ENCODE results near the gene CYFIP2. TPM values are rescaled to one million over a fixed set of nuclear protein-coding genes. Genes with fewer than 3 reads are reported as not detected.

Gene CYFIP2
- total RNA-seq, 1 donor from 2014 or later, result 96.8 TPM

DNA sequence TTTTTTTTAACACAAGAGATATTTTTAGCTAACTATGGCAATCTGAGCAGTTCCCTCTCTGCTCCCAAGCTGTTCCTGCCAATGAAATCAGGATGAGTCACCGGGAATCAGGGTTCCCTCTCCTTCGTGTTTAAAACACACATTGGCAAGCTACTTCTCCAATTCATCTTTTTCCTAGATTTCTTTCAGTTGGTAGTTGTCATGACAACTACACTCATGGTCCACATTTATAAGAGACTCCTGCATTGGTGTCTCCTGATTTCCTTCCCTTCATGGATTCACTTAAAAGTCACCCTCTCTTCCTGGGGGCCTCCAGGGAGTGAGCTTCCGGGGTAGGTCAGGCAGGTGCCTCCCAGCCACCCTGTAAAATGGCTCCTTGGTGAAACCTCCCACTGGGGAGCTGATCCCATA lies 121.8 kb downstream of the CYFIP2 start:
- H3K9ac ChIP-seq (ENCODE audit: low read length), result peak overlapping the region; percentile 76
- H3K36me3 ChIP-seq (ENCODE audit: insufficient read depth, low read length), result no peaks in the 10 kb centered on the region
- H3K4me1 Mint-ChIP-seq (ENCODE audit: low read depth, unreplicated experiment), result peaks cover 62% of the 10 kb centered on the region
- peaks cover 16% of the 10 kb centered on the region for H3K36me3 Mint-ChIP-seq (ENCODE audit: low read depth, unreplicated experiment)
- no peak overlapping the region for H2AFZ ChIP-seq (ENCODE audit: low read depth, low read length)
- H3K9me3 ChIP-seq (ENCODE audit: insufficient read depth, low read depth, low read length), result no peaks in the 10 kb centered on the region
- no peaks in the 10 kb centered on the region for H3K79me2 ChIP-seq (ENCODE audit: insufficient read depth, low read length)
- peak overlapping the region; percentile 90 for H3K27ac ChIP-seq (ENCODE audit: low read depth, low read length)
- H4K20me1 ChIP-seq (ENCODE audit: insufficient read depth, low read length), result no peaks in the 10 kb centered on the region
- no peaks in the 10 kb centered on the region for H3K27me3 Mint-ChIP-seq (ENCODE audit: low read depth, unreplicated experiment)
- FAIRE-seq (peak; percentile 99), DNase-seq (ENCODE audit: low read depth) (peak; percentile 98)
- H3K9me3 Mint-ChIP-seq (ENCODE audit: unreplicated experiment), result no peaks in the 10 kb centered on the region
- H3K27ac Mint-ChIP-seq (ENCODE audit: unreplicated experiment), result peak overlapping the region; percentile 97
- H3K4me3 Mint-ChIP-seq (ENCODE audit: unreplicated experiment), result peak overlapping the region; percentile 47
- TF ChIP-seq CTCF (IDR thresholded peaks at IDR 0.05; ENCODE audit: insufficient read depth, low read depth, low read length) (no peak), EZH2 (IDR thresholded peaks at IDR 0.05; ENCODE audit: insufficient read depth, low read length) (no peak)
- peak overlapping the region; percentile 52 for H3K4me2 ChIP-seq (ENCODE audit: low read length)
- peak overlapping the region; percentile 2 for H3K4me3 ChIP-seq (ENCODE audit: insufficient read depth, low read depth, low read length)
- no peaks in the 10 kb centered on the region for H3K27me3 ChIP-seq (ENCODE audit: insufficient read depth, low read length)
- H3K4me1 ChIP-seq (ENCODE audit: insufficient read depth, low read length), result peaks cover 71% of the 10 kb centered on the region

GRCh38 chr5:157388111-157388710 lies 122.3 kb downstream of the CYFIP2 start:
- no peaks in the 10 kb centered on the region for H3K79me2 ChIP-seq (ENCODE audit: insufficient read depth, low read length)
- no peaks in the 10 kb centered on the region for H4K20me1 ChIP-seq (ENCODE audit: insufficient read depth, low read length)
- peak overlapping the region; percentile 76 for H3K9ac ChIP-seq (ENCODE audit: low read length)
- FAIRE-seq (no peak), DNase-seq (ENCODE audit: low read depth) (peak; percentile 63)
- H3K4me2 ChIP-seq (ENCODE audit: low read length), result peak overlapping the region; percentile 52
- Mint-ChIP-seq H3K36me3 (ENCODE audit: low read depth, unreplicated experiment) (peaks cover 19% of the 10 kb centered on the region), H3K27me3 (ENCODE audit: low read depth, unreplicated experiment) (no peaks in the 10 kb centered on the region), H3K9me3 (ENCODE audit: unreplicated experiment) (no peaks in the 10 kb centered on the region), H3K4me1 (ENCODE audit: low read depth, unreplicated experiment) (peaks cover 60% of the 10 kb centered on the region), H3K4me3 (ENCODE audit: unreplicated experiment) (no peak overlapping the region), H3K27ac (ENCODE audit: unreplicated experiment) (peak overlapping the region; percentile 97)
- H3K4me3 ChIP-seq (ENCODE audit: insufficient read depth, low read depth, low read length), result no peak overlapping the region
- H3K4me1 ChIP-seq (ENCODE audit: insufficient read depth, low read length), result peaks cover 67% of the 10 kb centered on the region
- H3K27me3 ChIP-seq (ENCODE audit: insufficient read depth, low read length), result no peaks in the 10 kb centered on the region
- peak overlapping the region; percentile 90 for H3K27ac ChIP-seq (ENCODE audit: low read depth, low read length)
- H3K9me3 ChIP-seq (ENCODE audit: insufficient read depth, low read depth, low read length), result no peaks in the 10 kb centered on the region
- no peak for TF ChIP-seq CTCF (IDR thresholded peaks at IDR 0.05; ENCODE audit: insufficient read depth, low read depth, low read length)
- no peak for TF ChIP-seq EZH2 (IDR thresholded peaks at IDR 0.05; ENCODE audit: insufficient read depth, low read length)
- H3K36me3 ChIP-seq (ENCODE audit: insufficient read depth, low read length), result no peaks in the 10 kb centered on the region
- no peak overlapping the region for H2AFZ ChIP-seq (ENCODE audit: low read depth, low read length)

- peak overlapping the region; percentile 8 for H3K27ac ChIP-seq (ENCODE audit: low read depth, low read length)
- no peaks in the 10 kb centered on the region for H3K36me3 ChIP-seq (ENCODE audit: insufficient read depth, low read length)
- peaks cover 58% of the 10 kb centered on the region for H3K4me1 ChIP-seq (ENCODE audit: insufficient read depth, low read length)
- FAIRE-seq (no peak), DNase-seq (ENCODE audit: low read depth) (no peak)
- H4K20me1 ChIP-seq (ENCODE audit: insufficient read depth, low read length), result no peaks in the 10 kb centered on the region
- Mint-ChIP-seq H3K27ac (ENCODE audit: unreplicated experiment) (peak overlapping the region; percentile 79), H3K9me3 (ENCODE audit: unreplicated experiment) (no peaks in the 10 kb centered on the region), H3K36me3 (ENCODE audit: low read depth, unreplicated experiment) (peaks cover 23% of the 10 kb centered on the region), H3K4me1 (ENCODE audit: low read depth, unreplicated experiment) (peaks cover 54% of the 10 kb centered on the region), H3K27me3 (ENCODE audit: low read depth, unreplicated experiment) (no peaks in the 10 kb centered on the region), H3K4me3 (ENCODE audit: unreplicated experiment) (no peak overlapping the region)
- no peak overlapping the region for H3K9ac ChIP-seq (ENCODE audit: low read length)
- H2AFZ ChIP-seq (ENCODE audit: low read depth, low read length), result no peak overlapping the region
- peaks cover 2% of the 10 kb centered on the region for H3K9me3 ChIP-seq (ENCODE audit: insufficient read depth, low read depth, low read length)
- no peak overlapping the region for H3K4me3 ChIP-seq (ENCODE audit: insufficient read depth, low read depth, low read length)
- H3K4me2 ChIP-seq (ENCODE audit: low read length), result no peak overlapping the region
- H3K27me3 ChIP-seq (ENCODE audit: insufficient read depth, low read length), result no peaks in the 10 kb centered on the region
- no peaks in the 10 kb centered on the region for H3K79me2 ChIP-seq (ENCODE audit: insufficient read depth, low read length)
- TF ChIP-seq CTCF (IDR thresholded peaks at IDR 0.05; ENCODE audit: insufficient read depth, low read depth, low read length) (no peak), EZH2 (IDR thresholded peaks at IDR 0.05; ENCODE audit: insufficient read depth, low read length) (no peak)
Observed at GRCh38 chr5:157389103-157389502, 123.2 kb downstream of the CYFIP2 start.
